Panc1 (cell line): Measurements from ENCODE around the gene HHIP. TPM values are rescaled to one million over a fixed set of nuclear protein-coding genes. Genes with fewer than 3 reads are reported as not detected.

Source experiments
- ATAC-seq: fragments of 200-7000 bp; cut with Tn5 transposase; 2 replicates; pipeline ENCODE4 v1.9.1; 2020; ENCODE audit warnings: mild to moderate bottlenecking, moderate library complexity
- BruUV-seq: library from RNA; stranded (reverse); fragments of 400-500 nt; replicated peaks from 2 replicates; lab custom pipeline; 2021; lab: Mats Ljungman, UMichigan
- CTCF ChIA-PET: fragments of 300-600 bp; sonication (Branson Sonifier 250); formaldehyde crosslinking; loops from one replicate; lab custom pipeline; 2022; ENCODE audit warnings: antibody characterized with exemption; lab: Charles Lee
- POLR2A ChIA-PET: fragments of 300-600 bp; sonication (Branson Sonifier 250); formaldehyde crosslinking; loops from one replicate; lab custom pipeline; 2022; ENCODE audit warnings: antibody characterized with exemption; lab: Charles Lee
- DNase-seq: peaks from one replicate; pipeline ENCODE4 v3.0.0-alpha.2; 2010; ENCODE audit warnings: low read depth, low spot score
- H3K27ac ChIP-seq: 2 replicates; pipeline ENCODE4 v1.5.1; 2011; ENCODE audit warnings: mild to moderate bottlenecking, low read length, inconsistent platforms
- H3K27me3 ChIP-seq: fragments of 200-500 bp; sonication (Bioruptor generic); 2 replicates; pipeline ENCODE4 v1.6.0; 2014; ENCODE audit warnings: low read length, inconsistent platforms; ENCODE audit not compliant: control insufficient read depth, insufficient read depth
- H3K36me3 ChIP-seq: fragments of 200-500 bp; sonication (Bioruptor generic); 2 replicates; pipeline ENCODE4 v1.5.1; 2014; ENCODE audit warnings: inconsistent platforms, mild to moderate bottlenecking, low read length, moderate library complexity; ENCODE audit not compliant: control insufficient read depth, insufficient read depth
- H3K4me1 ChIP-seq: 2 replicates; pipeline ENCODE4 v1.5.1; 2011; ENCODE audit warnings: inconsistent platforms, mild to moderate bottlenecking, low read length, moderate library complexity; ENCODE audit not compliant: control insufficient read depth, insufficient read depth
- H3K4me3 ChIP-seq, 2 experiments: 2 replicates each; pipeline ENCODE4 v1.5.1; 2011 to 2012; ENCODE audit warnings: low read depth in 2 of 2, low read length in 2 of 2, mild to moderate bottlenecking in 2 of 2, inconsistent platforms in 1 of 2, moderate library complexity in 1 of 2
- H3K9me3 ChIP-seq: fragments of 200-500 bp; sonication (Bioruptor generic); 2 replicates; pipeline ENCODE4 v1.5.1; 2014; ENCODE audit warnings: low read depth, mild to moderate bottlenecking, inconsistent platforms, low read length, moderate library complexity; ENCODE audit not compliant: control insufficient read depth, insufficient read depth
- POLR2AphosphoS5 ChIP-seq: IDR thresholded peaks from 2 replicates; pipeline ENCODE4 v1.6.1; 2012; ENCODE audit warnings: mild to moderate bottlenecking, low read depth, low read length, moderate library complexity
- SIN3A ChIP-seq: IDR thresholded peaks from 2 replicates; pipeline ENCODE4 v1.6.1; 2012; ENCODE audit warnings: low read depth, mild to moderate bottlenecking, low read length, moderate library complexity, borderline replicate concordance; ENCODE audit not compliant: insufficient read depth
- TCF7L2 ChIP-seq: IDR thresholded peaks from 2 replicates; pipeline ENCODE4 v1.6.1; 2011; ENCODE audit warnings: mild to moderate bottlenecking, low read depth, low read length, inconsistent platforms
- in situ Hi-C: cut with HindIII; loops from 2 replicates; pipeline ENCODE4 v1.10.0; 2016; ENCODE audit warnings: low sequenced_read_pairs, low pct_unique_long_range_greater_than_20kb
- intact Hi-C: fragments of 100-400 bp; cut with micrococcal nuclease; formaldehyde crosslinking; loops from one replicate; pipeline ENCODE4 v1.10.0; 2022; ENCODE audit not compliant: unreplicated experiment
- total RNA-seq: library from RNA; stranded (reverse); gene quantifications from one replicate; pipeline ENCODE4 v1.2.1, GENCODE V29; 2021; ENCODE audit not compliant: unreplicated experiment
- TF ChIP-seq, protein P1 (sequence below), 2 experiments: IDR thresholded peaks; 2 replicates each; pipeline ENCODE4 v1.6.1; 2011 to 2012; ENCODE audit warnings: low read depth in 2 of 2, control low read depth in 1 of 2, low read length in 1 of 2, mild to moderate bottlenecking in 1 of 2, moderate library complexity in 1 of 2; ENCODE audit not compliant: insufficient read depth in 1 of 2
- TF ChIP-seq, protein P2 (sequence below): fragments of 450-650 bp; IDR thresholded peaks from 2 replicates; pipeline ENCODE4 v1.5.1; 2017; ENCODE audit warnings: mild to moderate bottlenecking

Gene HHIP
- total RNA-seq, 1 experiment from 2014 or later: 0.08 TPM

DNA sequence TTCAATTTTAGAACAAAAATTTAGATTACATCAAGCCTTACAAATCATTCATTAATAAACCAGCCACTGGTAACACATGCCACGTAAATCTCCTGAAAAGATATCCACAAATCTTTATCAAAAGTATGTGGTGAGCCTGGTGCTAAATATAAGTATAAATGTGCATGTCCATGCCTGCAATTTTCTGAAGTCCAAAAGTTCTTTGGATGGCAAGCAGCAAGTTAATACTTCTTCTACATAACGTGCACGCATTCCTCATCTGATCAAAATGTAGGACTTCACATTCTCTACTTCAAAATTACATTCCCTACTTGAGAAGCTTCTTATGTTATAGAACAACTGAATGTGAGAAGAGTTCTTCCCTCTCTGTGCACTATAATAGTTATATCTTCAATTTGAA is 49.8 kb downstream of the HHIP start:
- Histone ChIP-seq H3K4me1 (no peaks in the 10 kb centered on the region), H3K27me3 (no peaks in the 10 kb centered on the region), H3K4me3 (no peak overlapping the region), H3K27ac (no peak overlapping the region), H3K9me3 (no peaks in the 10 kb centered on the region), H3K36me3 (no peaks in the 10 kb centered on the region)
- no TSS peak for BruUV-seq
- CTCF ChIA-PET: no interaction called here
- POLR2A ChIA-PET: no interaction called here
- TF ChIP-seq POLR2AphosphoS5 (no peak), TCF7L2 (no peak), SIN3A (no peak)
- TF ChIP-seq, protein P1, sequence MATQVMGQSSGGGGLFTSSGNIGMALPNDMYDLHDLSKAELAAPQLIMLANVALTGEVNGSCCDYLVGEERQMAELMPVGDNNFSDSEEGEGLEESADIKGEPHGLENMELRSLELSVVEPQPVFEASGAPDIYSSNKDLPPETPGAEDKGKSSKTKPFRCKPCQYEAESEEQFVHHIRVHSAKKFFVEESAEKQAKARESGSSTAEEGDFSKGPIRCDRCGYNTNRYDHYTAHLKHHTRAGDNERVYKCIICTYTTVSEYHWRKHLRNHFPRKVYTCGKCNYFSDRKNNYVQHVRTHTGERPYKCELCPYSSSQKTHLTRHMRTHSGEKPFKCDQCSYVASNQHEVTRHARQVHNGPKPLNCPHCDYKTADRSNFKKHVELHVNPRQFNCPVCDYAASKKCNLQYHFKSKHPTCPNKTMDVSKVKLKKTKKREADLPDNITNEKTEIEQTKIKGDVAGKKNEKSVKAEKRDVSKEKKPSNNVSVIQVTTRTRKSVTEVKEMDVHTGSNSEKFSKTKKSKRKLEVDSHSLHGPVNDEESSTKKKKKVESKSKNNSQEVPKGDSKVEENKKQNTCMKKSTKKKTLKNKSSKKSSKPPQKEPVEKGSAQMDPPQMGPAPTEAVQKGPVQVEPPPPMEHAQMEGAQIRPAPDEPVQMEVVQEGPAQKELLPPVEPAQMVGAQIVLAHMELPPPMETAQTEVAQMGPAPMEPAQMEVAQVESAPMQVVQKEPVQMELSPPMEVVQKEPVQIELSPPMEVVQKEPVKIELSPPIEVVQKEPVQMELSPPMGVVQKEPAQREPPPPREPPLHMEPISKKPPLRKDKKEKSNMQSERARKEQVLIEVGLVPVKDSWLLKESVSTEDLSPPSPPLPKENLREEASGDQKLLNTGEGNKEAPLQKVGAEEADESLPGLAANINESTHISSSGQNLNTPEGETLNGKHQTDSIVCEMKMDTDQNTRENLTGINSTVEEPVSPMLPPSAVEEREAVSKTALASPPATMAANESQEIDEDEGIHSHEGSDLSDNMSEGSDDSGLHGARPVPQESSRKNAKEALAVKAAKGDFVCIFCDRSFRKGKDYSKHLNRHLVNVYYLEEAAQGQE (IDR thresholded peaks at IDR 0.05; ENCODE audit: insufficient read depth in 1 of 2, low read depth in 2 of 2, low read length in 1 of 2): no peak
- TF ChIP-seq, protein P2, sequence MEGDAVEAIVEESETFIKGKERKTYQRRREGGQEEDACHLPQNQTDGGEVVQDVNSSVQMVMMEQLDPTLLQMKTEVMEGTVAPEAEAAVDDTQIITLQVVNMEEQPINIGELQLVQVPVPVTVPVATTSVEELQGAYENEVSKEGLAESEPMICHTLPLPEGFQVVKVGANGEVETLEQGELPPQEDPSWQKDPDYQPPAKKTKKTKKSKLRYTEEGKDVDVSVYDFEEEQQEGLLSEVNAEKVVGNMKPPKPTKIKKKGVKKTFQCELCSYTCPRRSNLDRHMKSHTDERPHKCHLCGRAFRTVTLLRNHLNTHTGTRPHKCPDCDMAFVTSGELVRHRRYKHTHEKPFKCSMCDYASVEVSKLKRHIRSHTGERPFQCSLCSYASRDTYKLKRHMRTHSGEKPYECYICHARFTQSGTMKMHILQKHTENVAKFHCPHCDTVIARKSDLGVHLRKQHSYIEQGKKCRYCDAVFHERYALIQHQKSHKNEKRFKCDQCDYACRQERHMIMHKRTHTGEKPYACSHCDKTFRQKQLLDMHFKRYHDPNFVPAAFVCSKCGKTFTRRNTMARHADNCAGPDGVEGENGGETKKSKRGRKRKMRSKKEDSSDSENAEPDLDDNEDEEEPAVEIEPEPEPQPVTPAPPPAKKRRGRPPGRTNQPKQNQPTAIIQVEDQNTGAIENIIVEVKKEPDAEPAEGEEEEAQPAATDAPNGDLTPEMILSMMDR: no peak
- intact Hi-C loops: no loop called here
- in situ Hi-C loops: no loop called here
- ATAC-seq (no peak), DNase-seq (no peak)

DNA sequence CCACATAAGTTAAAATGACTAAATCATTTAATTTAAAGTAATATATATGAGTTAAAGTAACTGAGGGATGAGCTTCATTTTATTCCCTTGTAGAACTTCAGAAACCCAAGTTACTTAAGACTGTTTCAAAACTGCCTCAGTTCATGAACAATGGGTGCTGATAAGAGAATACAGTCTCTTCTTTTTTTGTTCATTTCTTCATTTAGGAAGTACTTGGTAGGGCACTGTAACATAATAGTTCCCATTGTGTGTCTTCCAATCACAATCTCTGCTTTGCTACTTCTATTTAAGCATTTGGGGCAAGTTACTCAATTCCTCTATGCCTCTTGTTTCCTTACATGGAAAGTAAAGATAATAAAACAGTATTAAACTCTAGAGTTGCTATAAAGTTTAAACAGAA is 50.4 kb downstream of the HHIP start:
- CTCF ChIA-PET: no interaction called here
- intact Hi-C loops: no loop called here
- BruUV-seq: no TSS peak

More for the DNA sequence above, 50.4 kb downstream of the HHIP start:
- Histone ChIP-seq H3K27me3 (no peaks in the 10 kb centered on the region), H3K36me3 (no peaks in the 10 kb centered on the region), H3K9me3 (no peaks in the 10 kb centered on the region), H3K4me1 (no peaks in the 10 kb centered on the region), H3K4me3 (no peak overlapping the region), H3K27ac (no peak overlapping the region)
- POLR2A ChIA-PET: no interaction called here
- in situ Hi-C loops: no loop called here
- DNase-seq (no peak), ATAC-seq (no peak)
- no peak for TF ChIP-seq POLR2AphosphoS5
- TF ChIP-seq, protein P2: no peak
- TF ChIP-seq SIN3A: no peak
- no peak for TF ChIP-seq TCF7L2
- TF ChIP-seq, protein P1 (IDR thresholded peaks at IDR 0.05; ENCODE audit: insufficient read depth in 1 of 2, low read depth in 2 of 2, low read length in 1 of 2): no peak
